ENCODE measurements around the gene GFRA4. TPM values are rescaled to one million over a fixed set of nuclear protein-coding genes. Genes with fewer than 3 reads are reported as not detected.

Gene GFRA4
- total RNA-seq, 6 experiments from 2014 or later: not detected

DNA sequence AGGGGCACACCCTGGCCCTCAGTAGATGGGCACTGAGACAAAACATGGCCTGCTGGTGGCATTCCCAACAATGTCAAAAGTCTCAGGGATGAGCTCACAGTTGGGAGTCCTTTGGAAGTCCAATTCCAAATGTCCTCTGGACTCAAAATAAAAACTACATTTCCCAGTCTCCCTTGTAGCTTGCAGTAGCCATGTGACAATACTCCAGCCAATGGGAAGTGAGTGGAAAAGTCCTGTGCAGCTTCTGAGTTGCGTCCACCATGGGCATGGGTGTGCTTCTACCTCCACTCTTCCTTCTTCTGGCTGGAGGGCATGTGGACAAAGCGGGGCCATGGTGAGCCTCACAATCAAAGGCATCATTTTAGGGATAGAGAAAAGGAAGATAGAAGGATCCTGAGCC lies 24.5 kb upstream of the GFRA4 start:
- intact Hi-C loops (cut with DNase I): no loop called here
- DNase-seq (no peak), ATAC-seq (peak; percentile 25 to 62 (median 54))
- no peaks in the 10 kb centered on the region for H3K36me3 ChIP-seq
- 62% methylated on average over 2 of the region's 2 CpGs for WGBS (ENCODE audit: insufficient coverage, low coverage, low lambda C conversion rate, missing lambda C conversion rate)
- H3K9me3 ChIP-seq: no peaks in the 10 kb centered on the region
- no peak overlapping the region for H3K27ac ChIP-seq
- no peak overlapping the region for H3K4me3 ChIP-seq
- no peaks in the 10 kb centered on the region for H3K27me3 ChIP-seq
- no peaks in the 10 kb centered on the region for H3K4me1 ChIP-seq
- TF ChIP-seq, protein P1, sequence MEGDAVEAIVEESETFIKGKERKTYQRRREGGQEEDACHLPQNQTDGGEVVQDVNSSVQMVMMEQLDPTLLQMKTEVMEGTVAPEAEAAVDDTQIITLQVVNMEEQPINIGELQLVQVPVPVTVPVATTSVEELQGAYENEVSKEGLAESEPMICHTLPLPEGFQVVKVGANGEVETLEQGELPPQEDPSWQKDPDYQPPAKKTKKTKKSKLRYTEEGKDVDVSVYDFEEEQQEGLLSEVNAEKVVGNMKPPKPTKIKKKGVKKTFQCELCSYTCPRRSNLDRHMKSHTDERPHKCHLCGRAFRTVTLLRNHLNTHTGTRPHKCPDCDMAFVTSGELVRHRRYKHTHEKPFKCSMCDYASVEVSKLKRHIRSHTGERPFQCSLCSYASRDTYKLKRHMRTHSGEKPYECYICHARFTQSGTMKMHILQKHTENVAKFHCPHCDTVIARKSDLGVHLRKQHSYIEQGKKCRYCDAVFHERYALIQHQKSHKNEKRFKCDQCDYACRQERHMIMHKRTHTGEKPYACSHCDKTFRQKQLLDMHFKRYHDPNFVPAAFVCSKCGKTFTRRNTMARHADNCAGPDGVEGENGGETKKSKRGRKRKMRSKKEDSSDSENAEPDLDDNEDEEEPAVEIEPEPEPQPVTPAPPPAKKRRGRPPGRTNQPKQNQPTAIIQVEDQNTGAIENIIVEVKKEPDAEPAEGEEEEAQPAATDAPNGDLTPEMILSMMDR (IDR thresholded peaks at IDR 0.05): no peak
- TF ChIP-seq POLR2A (IDR thresholded peaks at IDR 0.05): no peak

DNA sequence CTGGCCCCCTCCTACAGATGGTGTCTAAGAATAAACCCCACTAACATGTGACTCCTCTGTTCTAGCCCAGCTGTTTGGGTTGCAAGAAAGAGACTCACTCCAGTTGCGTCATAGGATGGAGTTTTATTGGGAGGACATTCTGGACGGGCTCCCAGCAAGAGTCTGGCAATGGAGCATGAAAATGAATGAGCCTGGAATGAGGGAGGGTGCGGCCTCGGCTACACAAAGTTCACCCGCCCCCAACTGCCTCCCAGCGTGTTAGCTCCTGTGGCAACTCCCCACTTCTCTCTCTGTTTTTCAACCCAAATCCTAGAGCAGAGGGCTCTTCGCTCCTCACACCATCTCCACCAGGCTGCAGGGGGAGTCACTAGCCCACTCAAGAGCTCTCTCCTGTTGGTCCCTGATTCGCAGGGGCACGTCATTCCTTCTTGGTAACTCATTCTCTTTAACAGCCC lies 23.7 kb upstream of the GFRA4 start:
- no peaks in the 10 kb centered on the region for H3K9me3 ChIP-seq
- H3K4me1 ChIP-seq: no peaks in the 10 kb centered on the region
- ATAC-seq (peak; percentile 16 to 72 (median 38)), DNase-seq (no peak)
- 63% methylated on average over 5 of the region's 9 CpGs for WGBS (ENCODE audit: insufficient coverage, low coverage, low lambda C conversion rate, missing lambda C conversion rate)
- H3K27ac ChIP-seq: no peak overlapping the region
- no peak overlapping the region for H3K4me3 ChIP-seq
- peaks cover 0 to 4% of the 10 kb centered on the region in 2 donors for H3K27me3 ChIP-seq
- no peaks in the 10 kb centered on the region for H3K36me3 ChIP-seq
- intact Hi-C loops (cut with DNase I): no loop called here
- TF ChIP-seq, protein P1 (IDR thresholded peaks at IDR 0.05): no peak
- TF ChIP-seq POLR2A (IDR thresholded peaks at IDR 0.05): no peak

- no peaks in the 10 kb centered on the region for H3K36me3 ChIP-seq
- H3K9me3 ChIP-seq: no peaks in the 10 kb centered on the region
- H3K27ac ChIP-seq: no peak overlapping the region
- peaks cover 0 to 3% (median 0%) of the 10 kb centered on the region in 4 donors for H3K4me1 ChIP-seq
- peaks cover 0 to 4% of the 10 kb centered on the region in 2 donors for H3K27me3 ChIP-seq
- intact Hi-C loops (cut with DNase I): no loop called here
- WGBS (ENCODE audit: insufficient coverage, low coverage, low lambda C conversion rate, missing lambda C conversion rate): 67% methylated on average over 6 of the region's 7 CpGs
- DNase-seq (no peak), ATAC-seq (no peak)
- H3K4me3 ChIP-seq: no peak overlapping the region
- TF ChIP-seq POLR2A (IDR thresholded peaks at IDR 0.05): no peak
- TF ChIP-seq, protein P1 (IDR thresholded peaks at IDR 0.05): no peak
Measured at GRCh38 chr20:3686421-3686820, 23.2 kb upstream of the GFRA4 start.

- intact Hi-C loops (cut with DNase I): no loop called here
- no peak for DNase-seq
- H3K4me3 ChIP-seq: no peak overlapping the region
- no peak for TF ChIP-seq POLR2A (IDR thresholded peaks at IDR 0.05)
- TF ChIP-seq, protein P1 (IDR thresholded peaks at IDR 0.05): no peak
- WGBS (ENCODE audit: insufficient coverage, low coverage, low lambda C conversion rate, missing lambda C conversion rate): 49% methylated on average over 4 of the region's 7 CpGs
- ATAC-seq: no peak
- no peak overlapping the region for H3K27ac ChIP-seq
- peaks cover 0 to 3% (median 0%) of the 10 kb centered on the region in 4 donors for H3K4me1 ChIP-seq
- H3K36me3 ChIP-seq: no peaks in the 10 kb centered on the region
- H3K9me3 ChIP-seq: no peaks in the 10 kb centered on the region
- peaks cover 0 to 4% of the 10 kb centered on the region in 2 donors for H3K27me3 ChIP-seq
Measured at GRCh38 chr20:3685341-3685740, 22.1 kb upstream of the GFRA4 start.

Data from right lobe of liver (tissue), 6 donors.